Ureter (tissue), 1 donor: Measurements from ENCODE around the gene TMC1. TPM values are rescaled to one million over a fixed set of nuclear protein-coding genes. Genes with fewer than 3 reads are reported as not detected.
"Not testable (repeated sequence)": the region's sequence is repeated elsewhere in the genome, so short reads cannot be mapped to it uniquely, and the experiment has no call there.

Experiments used
- DNase-seq: peaks from one replicate; pipeline ENCODE4 v3.0.0-alpha.2; 2020; ENCODE audit warnings: low spot score
- total RNA-seq: library from RNA; stranded (reverse); gene quantifications from one replicate; pipeline ENCODE4 v1.2.4, GENCODE V29; 2023
- donor health status: DM: yes; HTN: yes; CAD: no.

The TMC1 gene
- total RNA-seq, 1 donor from 2014 or later = 3.5 TPM

GRCh38 chr9:72817413-72817812 is 296.0 kb downstream of the TMC1 start:
- DNase-seq = no peak

GRCh38 chr9:72818385-72818784 is 297.0 kb downstream of the TMC1 start:
- no peak for DNase-seq

DNA sequence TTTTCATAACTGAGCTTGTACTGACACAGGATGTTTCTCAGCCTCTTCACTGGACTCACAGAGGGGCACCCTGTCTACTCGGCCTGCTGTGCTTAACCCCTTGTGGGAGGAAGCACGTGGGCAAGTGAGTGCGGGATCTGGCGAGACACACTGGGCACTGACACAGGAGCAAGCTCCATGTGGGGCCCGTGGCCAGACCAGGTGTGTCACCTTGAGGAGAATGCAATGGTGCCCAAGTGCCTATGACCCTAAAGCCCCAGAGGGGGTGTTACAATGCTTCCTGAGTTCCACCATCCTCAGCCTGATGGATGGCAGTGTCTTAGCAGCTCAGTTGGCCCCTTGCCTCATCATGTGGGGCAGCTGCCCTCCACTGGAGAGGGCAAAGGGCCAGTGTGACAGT is 302.6 kb downstream of the TMC1 start:
- no peak for DNase-seq

DNA sequence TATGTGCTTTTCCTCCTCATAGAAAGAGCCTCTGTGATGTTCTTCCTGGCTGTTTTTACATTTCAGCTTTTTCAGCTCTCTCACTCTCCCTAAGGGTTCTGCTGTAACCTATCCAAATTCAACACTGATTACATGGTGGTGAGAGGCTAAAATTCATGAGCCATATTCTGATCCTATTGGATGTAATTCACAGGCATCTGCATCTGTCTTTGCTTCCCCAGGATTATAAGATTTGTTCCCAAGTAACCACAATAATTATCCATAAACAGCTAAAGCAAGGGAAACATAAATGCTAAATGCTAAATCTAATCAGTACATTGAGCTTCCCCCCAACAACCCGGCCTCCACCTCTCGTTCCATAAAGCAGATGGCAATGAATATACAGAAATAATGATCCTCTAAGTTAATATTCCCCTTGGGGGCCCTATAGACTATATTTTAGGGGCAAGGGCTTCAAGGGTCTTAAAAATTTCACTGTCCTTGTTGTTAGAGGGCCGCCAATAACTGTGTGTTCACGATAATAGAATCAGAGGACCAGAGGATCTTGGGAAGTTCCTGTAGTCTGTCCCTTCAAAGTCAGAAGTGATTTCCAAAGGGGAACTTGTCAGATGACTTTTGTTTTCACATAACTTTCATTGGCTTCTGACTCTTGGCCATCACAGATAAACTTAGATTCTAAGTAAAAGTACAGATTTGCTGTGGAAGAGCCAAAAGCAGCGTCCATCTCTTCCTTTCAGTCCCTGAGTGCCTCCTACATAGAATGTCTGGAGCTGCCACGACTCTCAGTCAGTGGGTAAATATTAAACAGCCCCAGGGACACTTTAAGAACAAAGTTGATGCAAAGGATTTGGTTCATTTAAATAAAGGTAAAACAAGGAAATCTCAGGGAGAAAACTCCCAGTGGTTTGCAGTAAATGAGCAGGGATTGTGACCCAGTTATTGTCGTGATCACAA is 305.9 kb downstream of the TMC1 start:
- DNase-seq = no peak

GRCh38 chr9:72827950-72828731 is 306.7 kb downstream of the TMC1 start:
- no peak for DNase-seq

- no peak for DNase-seq
Measured at GRCh38 chr9:72834994-72835393, 313.6 kb downstream of the TMC1 start.

DNA sequence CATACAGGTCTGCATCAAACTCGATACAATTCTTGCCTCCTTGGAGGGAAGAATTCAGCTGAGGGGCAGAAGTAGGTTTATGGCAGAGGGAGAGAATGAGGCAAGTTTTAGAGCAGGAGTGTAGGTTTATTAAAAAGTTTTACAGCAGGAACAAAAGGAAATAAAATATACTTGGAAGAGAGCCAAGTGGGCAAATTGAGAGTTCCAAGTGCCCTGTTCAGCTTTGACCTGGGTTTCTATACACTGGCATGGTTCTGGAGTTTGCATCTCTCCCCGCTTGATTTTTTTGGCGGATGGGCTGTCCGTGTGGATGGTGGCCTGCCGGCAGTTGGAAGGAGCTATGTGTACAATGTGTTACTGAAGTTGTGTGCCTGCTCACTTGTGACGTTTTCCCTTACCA is 315.4 kb downstream of the TMC1 start:
- no peak for DNase-seq

DNA sequence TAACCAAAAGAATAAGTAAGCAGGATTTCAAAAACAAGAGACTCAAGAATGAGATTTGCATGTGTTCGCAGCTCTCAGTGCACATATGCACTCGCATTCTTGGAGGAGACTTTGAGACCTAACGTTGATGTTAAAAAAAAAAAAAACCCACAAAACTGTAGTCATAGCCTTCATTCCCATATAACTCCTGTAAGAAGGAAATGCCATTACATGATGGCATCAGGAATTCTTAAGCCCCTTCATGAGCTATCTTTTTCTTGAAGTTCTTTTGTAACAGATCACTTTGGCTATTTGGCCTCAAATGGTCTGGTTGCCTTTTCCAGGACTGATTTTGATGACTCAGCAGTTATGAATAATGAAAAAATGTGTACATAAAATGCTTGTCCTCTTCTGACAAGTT is 317.7 kb downstream of the TMC1 start:
- DNase-seq = no peak

DNA sequence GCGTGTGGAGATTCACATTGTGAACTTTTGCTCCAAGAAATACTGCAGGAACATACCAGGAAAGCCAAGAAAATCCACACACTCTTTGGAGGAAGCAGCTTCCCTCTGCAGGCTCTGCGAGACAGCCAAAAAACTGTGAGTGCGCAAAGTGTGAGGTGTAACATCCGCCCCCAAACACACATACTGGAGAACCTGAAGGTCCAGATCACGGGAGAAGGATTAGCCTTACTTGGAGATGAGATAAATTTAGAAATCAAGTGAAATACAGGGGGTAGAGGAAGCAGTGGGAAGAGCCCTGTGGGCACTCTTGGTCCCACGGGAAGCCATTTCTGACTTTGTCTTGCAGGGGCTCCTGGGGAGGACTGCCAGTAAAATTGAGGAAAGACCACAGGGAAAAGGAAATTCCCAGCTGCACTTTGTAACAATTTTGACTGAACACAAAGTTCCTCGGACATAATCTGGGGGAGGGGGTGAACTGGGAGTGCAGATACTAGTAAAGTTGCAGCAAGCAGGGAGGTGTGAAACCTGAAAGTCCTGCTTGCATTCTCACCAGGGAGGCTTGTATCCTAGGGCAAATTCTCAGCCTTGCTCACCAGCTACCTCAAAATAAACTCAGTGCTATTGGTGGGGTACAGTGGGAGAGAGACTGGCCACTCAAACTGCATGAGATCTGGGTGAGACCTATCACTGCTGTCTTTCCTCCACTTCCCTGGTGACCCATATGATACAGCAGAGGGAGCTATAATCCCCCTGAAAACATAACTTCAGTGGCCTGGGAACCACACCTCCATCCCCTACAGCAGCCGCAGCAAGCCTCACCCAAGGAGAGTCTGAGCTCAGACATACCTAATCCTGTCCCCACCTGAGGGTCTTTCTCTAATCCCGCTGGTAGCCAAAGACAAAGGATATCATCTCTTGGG is 322.4 kb downstream of the TMC1 start:
- DNase-seq = no peak

DNA sequence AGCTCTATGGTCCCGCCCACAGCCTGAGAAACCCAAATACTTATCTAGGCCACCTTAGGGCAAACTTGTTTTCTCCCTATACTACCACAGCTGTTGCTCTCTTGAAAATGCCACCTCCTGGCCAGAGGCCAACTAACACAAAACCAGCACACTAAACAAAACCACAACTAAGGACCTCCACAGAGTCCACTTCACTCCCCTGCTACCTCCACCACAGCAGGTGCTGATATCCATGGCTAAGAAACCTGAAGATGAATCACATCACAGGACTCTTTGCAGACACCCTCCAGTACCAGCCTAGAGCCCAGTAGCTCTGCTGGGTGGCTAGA is 323.0 kb downstream of the TMC1 start:
- DNase-seq = no peak

DNA sequence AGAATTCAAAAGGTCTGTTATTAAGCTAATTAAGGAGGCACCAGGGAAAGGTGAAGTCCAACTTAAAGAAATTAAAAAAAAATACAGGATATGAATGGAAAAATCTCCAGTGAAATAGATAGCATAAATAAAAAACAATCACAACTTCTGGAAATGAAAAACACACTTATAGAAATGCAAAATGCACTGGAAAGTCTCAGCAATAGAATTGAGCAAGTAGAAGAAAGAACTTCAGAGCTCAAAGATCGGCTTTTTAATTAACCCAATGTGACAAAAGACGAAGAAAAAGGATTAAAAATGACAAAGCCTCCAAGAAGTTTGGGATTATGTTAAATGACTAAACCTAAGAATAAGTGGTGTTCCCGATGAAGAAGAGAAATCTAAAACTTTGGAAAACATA is 323.6 kb downstream of the TMC1 start:
- not testable (repeated sequence) for DNase-seq

- not testable (repeated sequence) for DNase-seq
Measured at GRCh38 chr9:72850209-72850608, 328.8 kb downstream of the TMC1 start.

DNA sequence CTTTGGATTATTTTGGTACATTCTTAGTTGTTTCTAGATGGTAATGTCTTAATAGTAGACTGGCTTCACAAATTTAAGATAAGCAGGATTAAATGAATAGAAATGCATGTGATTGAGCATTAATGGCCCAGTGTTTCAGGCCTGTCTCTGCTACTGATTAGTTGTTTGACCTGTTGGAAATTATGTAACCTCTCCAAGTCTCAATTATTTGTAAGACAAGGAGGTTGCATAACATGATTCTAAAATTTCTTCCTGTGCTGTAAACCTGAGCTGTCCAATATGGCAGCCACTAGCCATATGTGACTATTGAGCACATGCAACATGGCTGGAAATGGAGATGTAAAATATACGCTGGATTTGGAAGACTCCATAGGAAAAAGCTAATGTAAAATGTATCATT is 333.9 kb downstream of the TMC1 start:
- no peak for DNase-seq

GRCh38 chr9:72855890-72856523 is 334.6 kb downstream of the TMC1 start:
- DNase-seq = no peak

GRCh38 chr9:72856972-72857623 is 335.7 kb downstream of the TMC1 start:
- no peak for DNase-seq

GRCh38 chr9:72857624-72857996 is 336.2 kb downstream of the TMC1 start:
- DNase-seq = no peak

GRCh38 chr9:72858089-72858912 is 336.9 kb downstream of the TMC1 start:
- DNase-seq = no peak

DNA sequence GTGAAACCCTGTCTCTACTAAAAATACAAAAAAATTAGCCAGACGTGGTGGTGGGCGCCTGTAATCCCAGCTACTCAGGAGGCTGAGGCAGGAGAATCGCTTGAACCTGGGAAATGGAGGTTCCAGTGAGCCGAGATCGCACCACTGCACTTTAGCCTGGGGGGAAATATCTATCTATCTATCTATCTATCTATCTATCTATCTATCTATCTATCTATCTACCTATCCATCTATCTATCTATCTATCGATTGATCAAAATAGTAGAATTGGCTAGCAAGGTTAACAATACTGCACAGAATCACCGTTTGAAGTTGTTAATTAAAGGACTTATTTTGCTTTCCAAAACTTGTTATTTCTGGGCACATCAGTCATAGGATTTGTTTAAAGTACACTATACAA is 341.4 kb downstream of the TMC1 start:
- not testable (repeated sequence) for DNase-seq

DNA sequence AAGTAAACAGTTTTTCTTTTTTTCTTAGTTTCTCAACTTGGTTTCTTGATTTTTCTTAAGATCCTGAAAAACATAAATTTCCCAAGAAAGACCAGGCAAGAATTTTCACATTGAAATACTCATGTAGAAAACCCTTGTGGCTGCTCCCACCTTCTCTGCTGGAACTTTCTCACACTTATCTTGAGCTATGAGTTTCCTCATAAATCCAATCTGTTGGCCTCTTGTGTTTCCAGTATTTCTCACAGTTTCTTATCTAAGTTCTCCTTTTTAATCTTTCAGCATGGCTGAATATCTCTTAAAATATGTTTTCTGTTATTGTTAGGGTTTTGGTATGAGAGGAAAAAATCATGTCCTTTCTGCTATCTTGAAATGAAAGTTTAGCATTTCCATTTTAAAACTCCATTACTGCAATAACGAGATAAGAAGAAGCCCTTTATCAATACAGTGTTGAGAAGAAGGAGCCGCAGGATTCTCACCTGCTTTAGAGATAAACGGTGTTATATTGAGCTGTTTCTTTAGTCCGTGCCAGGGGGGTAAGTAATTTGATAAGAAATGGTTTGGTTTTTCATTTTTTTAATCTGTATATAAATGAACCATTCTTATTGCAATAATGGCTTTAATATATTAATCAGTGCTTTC is 342.2 kb downstream of the TMC1 start:
- no peak for DNase-seq

- no peak for DNase-seq
Measured at GRCh38 chr9:72864327-72864726, 342.9 kb downstream of the TMC1 start.
